ENCODE measurements around the gene EXOSC5.

- TF ChIP-seq CTCF (IDR thresholded peaks at IDR 0.05) (no peak), POLR2A (IDR thresholded peaks at IDR 0.05) (no peak), EP300 (IDR thresholded peaks at IDR 0.05) (no peak), POLR2AphosphoS5 (IDR thresholded peaks at IDR 0.05) (no peak)
Observed at GRCh38 chr19:41359741-41360140, 37.4 kb downstream of the EXOSC5 start.
